ENCODE data around the gene ACAA1. TPM values are rescaled to one million over a fixed set of nuclear protein-coding genes. Genes with fewer than 3 reads are reported as not detected.

The ACAA1 gene
- total RNA-seq (2022; extraction: Qiagen RNA extraction) = 41.6 to 52.7 TPM (median 46.9 TPM) in 5 replicates

GRCh38 chr3:38136777-38137614 lies at the start of gene ACAA1:
TSS of gene ACAA1 (minus strand) at chr3:38137127. CDS start at chr3:38137035, 92 bp downstream.

GRCh38 chr3:38164952-38165721 lies 28.2 kb upstream of the ACAA1 start, which contains the start of gene OXSR1:
TSS of gene OXSR1 (plus strand) at chr3:38165537. CDS start at chr3:38165877, 340 bp downstream.

GRCh38 chr3:38138349-38139190 lies 1.6 kb upstream of the ACAA1 start, which contains the start of gene MYD88:
TSS of gene MYD88 (plus strand) at chr3:38138661. CDS start at chr3:38138701, 40 bp downstream.

Other genes with a start within 250 kb of the ACAA1 start
- gene VILL, start 146.3 kb downstream of the ACAA1 start, total RNA-seq (2022; extraction: Qiagen RNA extraction) = 0.07 to 0.32 TPM (median 0.18 TPM) in 4 of 5 replicates, not detected in the other
- gene PLCD1, start 107.5 kb downstream of the ACAA1 start, total RNA-seq (2022; extraction: Qiagen RNA extraction) = 3.3 to 5.1 TPM (median 3.7 TPM) in 5 replicates
- gene DLEC1, start 97.9 kb downstream of the ACAA1 start, total RNA-seq (2022; extraction: Qiagen RNA extraction) = 0.03 to 0.05 TPM (median 0.04 TPM) in 3 of 5 replicates, not detected in the others
- 22.1 to 25.2 TPM (median 23.1 TPM) in 5 replicates for gene MYD88, start 1.5 kb upstream of the ACAA1 start, total RNA-seq (2022; extraction: Qiagen RNA extraction)
- gene OXSR1, start 28.4 kb upstream of the ACAA1 start, total RNA-seq (2022; extraction: Qiagen RNA extraction) = 26.3 to 37.2 TPM (median 35.1 TPM) in 5 replicates
- not detected in 5 replicates for gene SLC22A13, start 128.7 kb upstream of the ACAA1 start, total RNA-seq (2022; extraction: Qiagen RNA extraction)
- 0.06 to 0.07 TPM (median 0.07 TPM) in 3 of 5 replicates, not detected in the others for gene SLC22A14, start 145.2 kb upstream of the ACAA1 start, total RNA-seq (2022; extraction: Qiagen RNA extraction)
- gene XYLB, start 209.7 kb upstream of the ACAA1 start, total RNA-seq (2022; extraction: Qiagen RNA extraction) = 2.5 to 4.3 TPM (median 4.0 TPM) in 5 replicates